NB4 (cell line): Measurements from ENCODE around the gene PDZRN3.

ENCODE experiments used
- DNase-seq: peaks from one replicate; pipeline ENCODE4 v3.0.0; 2010; ENCODE audit warnings: low read depth
- H3K4me3 ChIP-seq: one replicate; pipeline ENCODE4 v1.5.1; 2011; ENCODE audit warnings: mild to moderate bottlenecking, low read depth, low read length, moderate library complexity
- MYC ChIP-seq: IDR thresholded peaks from 2 replicates; pipeline ENCODE4 v1.6.1; 2011; ENCODE audit warnings: low read depth, low read length
- POLR2A ChIP-seq: IDR thresholded peaks from 2 replicates; pipeline ENCODE4 v1.6.1; 2011; ENCODE audit warnings: mild to moderate bottlenecking; ENCODE audit not compliant: insufficient read length; ENCODE audit errors: extremely low read depth
- TF ChIP-seq, protein P1 (sequence below): IDR thresholded peaks from 2 replicates; pipeline ENCODE4 v1.6.1; 2011; ENCODE audit warnings: low read depth, low read length
- TF ChIP-seq, protein P2 (sequence below): IDR thresholded peaks from one replicate; pipeline ENCODE4 v1.5.1; 2012; ENCODE audit warnings: low read depth, low read length

Gene PDZRN3

DNA sequence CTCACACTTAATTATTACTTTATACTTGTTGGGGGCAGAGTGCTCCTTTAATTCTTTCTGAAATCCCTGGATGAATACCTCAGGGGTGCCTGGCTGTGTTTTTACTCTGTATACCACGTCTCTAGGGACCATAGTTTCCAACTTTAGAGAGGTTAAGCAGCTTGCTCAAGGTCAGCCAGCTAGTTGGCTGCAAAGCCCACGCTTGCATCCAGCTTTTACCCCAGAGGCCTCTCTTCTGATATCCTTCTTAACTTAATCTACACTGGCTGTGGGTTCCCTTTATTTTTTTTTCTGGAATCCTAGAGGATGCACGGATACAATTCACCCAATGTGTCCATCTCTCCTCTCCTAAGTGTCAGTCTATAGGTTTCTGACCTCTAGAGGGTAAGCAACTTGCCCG, 1.4 kb downstream of the PDZRN3 start:
- H3K4me3 ChIP-seq: no peak overlapping the region
- no peak for TF ChIP-seq MYC
- TF ChIP-seq POLR2A: no peak
- TF ChIP-seq, protein P1, sequence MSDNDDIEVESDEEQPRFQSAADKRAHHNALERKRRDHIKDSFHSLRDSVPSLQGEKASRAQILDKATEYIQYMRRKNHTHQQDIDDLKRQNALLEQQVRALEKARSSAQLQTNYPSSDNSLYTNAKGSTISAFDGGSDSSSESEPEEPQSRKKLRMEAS: no peak
- TF ChIP-seq, protein P2, sequence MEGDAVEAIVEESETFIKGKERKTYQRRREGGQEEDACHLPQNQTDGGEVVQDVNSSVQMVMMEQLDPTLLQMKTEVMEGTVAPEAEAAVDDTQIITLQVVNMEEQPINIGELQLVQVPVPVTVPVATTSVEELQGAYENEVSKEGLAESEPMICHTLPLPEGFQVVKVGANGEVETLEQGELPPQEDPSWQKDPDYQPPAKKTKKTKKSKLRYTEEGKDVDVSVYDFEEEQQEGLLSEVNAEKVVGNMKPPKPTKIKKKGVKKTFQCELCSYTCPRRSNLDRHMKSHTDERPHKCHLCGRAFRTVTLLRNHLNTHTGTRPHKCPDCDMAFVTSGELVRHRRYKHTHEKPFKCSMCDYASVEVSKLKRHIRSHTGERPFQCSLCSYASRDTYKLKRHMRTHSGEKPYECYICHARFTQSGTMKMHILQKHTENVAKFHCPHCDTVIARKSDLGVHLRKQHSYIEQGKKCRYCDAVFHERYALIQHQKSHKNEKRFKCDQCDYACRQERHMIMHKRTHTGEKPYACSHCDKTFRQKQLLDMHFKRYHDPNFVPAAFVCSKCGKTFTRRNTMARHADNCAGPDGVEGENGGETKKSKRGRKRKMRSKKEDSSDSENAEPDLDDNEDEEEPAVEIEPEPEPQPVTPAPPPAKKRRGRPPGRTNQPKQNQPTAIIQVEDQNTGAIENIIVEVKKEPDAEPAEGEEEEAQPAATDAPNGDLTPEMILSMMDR: no peak
- DNase-seq: no peak

- TF ChIP-seq, protein P1: no peak
- TF ChIP-seq MYC (no peak), POLR2A (no peak)
- TF ChIP-seq, protein P2: no peak
- H3K4me3 ChIP-seq: no peak overlapping the region
- DNase-seq: no peak
Measured at GRCh38 chr3:73622091-73622805, 2.5 kb downstream of the PDZRN3 start.

DNA sequence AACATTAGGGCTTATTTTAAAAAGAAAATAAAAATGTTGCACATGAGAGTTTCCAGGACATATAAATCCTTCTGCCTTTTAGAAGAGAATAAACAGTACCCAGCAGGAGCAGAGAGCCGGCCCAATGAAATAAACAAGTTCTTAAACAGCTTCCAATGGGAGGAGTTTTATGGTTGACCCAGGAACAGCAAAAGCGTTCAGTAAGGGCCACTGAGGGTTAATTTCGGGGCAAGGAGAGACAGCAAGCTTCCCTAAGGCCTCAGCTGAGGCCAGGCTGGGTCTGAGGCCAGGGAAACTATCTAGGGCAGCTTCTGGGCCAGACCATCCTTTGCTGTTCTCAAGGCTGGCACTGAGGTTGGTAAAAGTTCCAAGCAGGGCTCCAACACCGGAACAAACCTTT, 3.4 kb downstream of the PDZRN3 start:
- DNase-seq: no peak
- TF ChIP-seq, protein P2: no peak
- no peak for TF ChIP-seq POLR2A
- no peak for TF ChIP-seq MYC
- TF ChIP-seq, protein P1: no peak
- no peak overlapping the region for H3K4me3 ChIP-seq

DNA sequence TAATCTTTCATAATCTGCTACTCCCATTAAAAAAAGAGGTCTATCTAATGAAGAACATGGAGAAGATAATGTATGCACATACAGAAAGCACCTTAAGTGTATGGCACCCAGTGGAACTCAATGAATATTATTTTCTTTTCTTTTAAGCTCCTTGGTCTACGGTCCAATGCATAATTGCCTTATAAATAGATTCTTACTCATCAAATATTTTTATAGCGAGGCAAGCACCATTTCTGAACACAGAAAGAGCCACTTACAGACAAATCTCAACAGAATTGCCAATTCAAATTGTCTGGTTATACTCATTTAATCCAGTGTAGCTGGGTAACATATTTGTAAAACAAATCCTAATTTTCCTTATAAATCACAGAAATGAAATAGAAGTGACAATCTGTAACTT, 6.3 kb downstream of the PDZRN3 start:
- no peak overlapping the region for H3K4me3 ChIP-seq
- no peak for DNase-seq
- TF ChIP-seq POLR2A (no peak), MYC (no peak)
- TF ChIP-seq, protein P2: no peak
- TF ChIP-seq, protein P1: no peak

DNA sequence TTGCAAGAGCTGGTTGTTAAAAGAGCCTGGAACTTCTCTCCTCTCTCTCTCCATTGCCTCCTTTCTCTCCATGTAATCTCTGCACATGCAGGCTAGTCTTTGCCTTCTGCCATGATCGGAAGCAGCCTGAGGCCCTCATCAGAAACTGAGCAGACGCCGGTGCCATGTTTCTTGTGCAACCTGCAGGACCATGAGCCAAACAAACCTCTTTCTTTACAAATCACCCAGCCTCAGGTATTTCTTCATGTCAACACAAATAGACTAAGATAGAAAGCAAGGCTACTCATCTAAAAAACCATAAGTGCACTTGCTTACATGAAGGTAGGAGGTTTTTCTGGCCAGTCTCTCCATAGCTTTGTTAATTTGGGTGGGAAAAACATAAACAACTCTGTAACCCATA, 8.7 kb downstream of the PDZRN3 start:
- no peak for TF ChIP-seq MYC
- TF ChIP-seq, protein P1: no peak
- TF ChIP-seq, protein P2: no peak
- no peak for TF ChIP-seq POLR2A
- H3K4me3 ChIP-seq: no peak overlapping the region
- DNase-seq: no peak
